GM12892 (cell line): ENCODE results near the gene CCDC57.

ENCODE experiments used
- POLR2A ChIP-seq: IDR thresholded peaks from 2 replicates; pipeline ENCODE4 v1.6.1; 2011; ENCODE audit warnings: low read depth, low read length, control low read depth
- POLR2AphosphoS5 ChIP-seq: IDR thresholded peaks from 2 replicates; pipeline ENCODE4 v1.6.1; 2011; ENCODE audit warnings: low read depth, low read length, control low read depth

GRCh38 chr17:82053130-82053529 lies 159.5 kb downstream of the CCDC57 start:
- no peak for TF ChIP-seq POLR2AphosphoS5
- TF ChIP-seq POLR2A, result no peak
